ENCODE measurements around the gene MMP24.

GRCh38 chr20:35270021-35270902, 43.8 kb downstream of the MMP24 start:
- no peak for TF ChIP-seq POLR2A (IDR thresholded peaks at IDR 0.05; ENCODE audit: low read length)
- no peak for TF ChIP-seq GATA1 (IDR thresholded peaks at IDR 0.05; ENCODE audit: low read depth, low read length)
